Measurements from ENCODE around the gene CACNG7.

The CACNG7 gene

GRCh38 chr19:53885036-53885435 is 24.0 kb upstream of the CACNG7 start:
- no peak for TF ChIP-seq CTCF (IDR thresholded peaks at IDR 0.05; ENCODE audit: low read depth, low read length)
- no peak overlapping the region for H3K4me3 ChIP-seq (ENCODE audit: low read depth, low read length)

DNA sequence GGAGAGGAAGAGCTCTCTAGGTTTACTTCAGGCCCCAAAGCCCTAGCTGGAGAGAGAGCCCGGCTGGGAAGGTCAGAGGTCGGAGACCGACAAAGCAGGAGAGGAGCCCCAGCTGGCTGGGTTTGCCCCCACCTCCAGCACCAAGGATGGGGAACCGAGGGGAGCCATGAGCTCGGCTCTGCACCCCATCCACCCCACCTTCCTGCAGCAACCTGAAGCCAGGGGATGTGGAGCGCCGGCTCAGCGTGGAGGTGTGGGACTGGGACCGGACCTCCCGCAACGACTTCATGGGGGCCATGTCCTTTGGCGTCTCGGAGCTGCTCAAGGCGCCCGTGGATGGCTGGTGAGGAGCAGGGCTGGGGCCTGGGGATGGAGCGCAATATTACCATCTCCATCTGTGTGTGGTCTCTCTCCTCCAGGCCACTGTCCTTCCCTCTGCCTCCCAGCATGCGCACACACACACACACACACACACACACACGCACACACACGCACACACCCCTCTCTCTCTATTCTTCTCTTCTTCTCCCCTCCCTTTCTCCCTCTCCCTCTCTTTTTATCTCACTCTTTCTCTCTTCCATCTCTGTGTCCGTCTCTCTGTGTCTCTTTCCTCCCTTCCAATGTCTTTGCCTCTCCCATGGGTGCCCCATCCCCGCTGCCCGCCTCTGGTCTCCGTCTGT is 16.6 kb upstream of the CACNG7 start:
- TF ChIP-seq CTCF (IDR thresholded peaks at IDR 0.05; ENCODE audit: low read depth, low read length), result no peak
- H3K4me3 ChIP-seq (ENCODE audit: low read depth, low read length), result no peak overlapping the region

GRCh38 chr19:53892981-53893325 is 16.1 kb upstream of the CACNG7 start:
- H3K4me3 ChIP-seq (ENCODE audit: low read depth, low read length), result no peak overlapping the region
- TF ChIP-seq CTCF (IDR thresholded peaks at IDR 0.05; ENCODE audit: low read depth, low read length), result no peak

- TF ChIP-seq CTCF (IDR thresholded peaks at IDR 0.05; ENCODE audit: low read depth, low read length), result no peak
- H3K4me3 ChIP-seq (ENCODE audit: low read depth, low read length), result no peak overlapping the region
These were observed 14.4 kb upstream of the CACNG7 start for GRCh38 chr19:53894707-53895106.

- no peak overlapping the region for H3K4me3 ChIP-seq (ENCODE audit: low read depth, low read length)
- no peak for TF ChIP-seq CTCF (IDR thresholded peaks at IDR 0.05; ENCODE audit: low read depth, low read length)
These were observed 12.4 kb upstream of the CACNG7 start for GRCh38 chr19:53896682-53897081.

GRCh38 chr19:53897459-53897858 is 11.6 kb upstream of the CACNG7 start:
- no peak overlapping the region for H3K4me3 ChIP-seq (ENCODE audit: low read depth, low read length)
- no peak for TF ChIP-seq CTCF (IDR thresholded peaks at IDR 0.05; ENCODE audit: low read depth, low read length)

- no peak for TF ChIP-seq CTCF (IDR thresholded peaks at IDR 0.05; ENCODE audit: low read depth, low read length)
- H3K4me3 ChIP-seq (ENCODE audit: low read depth, low read length), result no peak overlapping the region
These were observed 10.9 kb upstream of the CACNG7 start for GRCh38 chr19:53898166-53898565.
